IMR-90 (cell line): ENCODE results near the gene RIMBP2. TPM values are rescaled to one million over a fixed set of nuclear protein-coding genes. Genes with fewer than 3 reads are reported as not detected.

ENCODE experiments used
- ATAC-seq: fragments of 200-7000 bp; cut with Tn5 transposase; 2 replicates; pipeline ENCODE4 v1.9.1; 2020; ENCODE audit warnings: low read depth, mild to moderate bottlenecking, moderate library complexity
- BruUV-seq: library from RNA; stranded (reverse); fragments of 400-500 nt; replicated peaks from 2 replicates; lab custom pipeline; 2021; lab: Mats Ljungman, UMichigan
- CTCF ChIA-PET: fragments of 300-600 bp; formaldehyde crosslinking; extraction: SDS; loops from one replicate; lab custom pipeline; 2021; ENCODE audit warnings: antibody characterized with exemption; lab: Yijun Ruan, JAX
- POLR2A ChIA-PET: fragments of 300-600 bp; sonication (Branson Sonifier 250); formaldehyde crosslinking; loops from one replicate; lab custom pipeline; 2022; ENCODE audit warnings: antibody characterized with exemption; ENCODE audit not compliant: unreplicated experiment; lab: Charles Lee
- DNase-seq: peaks from one replicate; pipeline ENCODE4 v3.0.0; 2013
- H2AFZ ChIP-seq: replicated peaks from 2 replicates; pipeline ENCODE3; 2013; ENCODE audit warnings: low read length, mild to moderate bottlenecking; ENCODE audit not compliant: poor library complexity
- H2AK5ac ChIP-seq: 2 replicates; pipeline ENCODE4 v1.6.1; 2013; ENCODE audit warnings: low read depth, low read length, inconsistent platforms
- H2AK9ac ChIP-seq: replicated peaks from 2 replicates; pipeline ENCODE3; 2013; ENCODE audit warnings: mild to moderate bottlenecking, low read depth, low read length, moderate library complexity; ENCODE audit not compliant: poor library complexity
- H2BK120ac ChIP-seq: 2 replicates; pipeline ENCODE4 v1.6.1; 2013; ENCODE audit warnings: low read depth, low read length, inconsistent platforms
- H2BK15ac ChIP-seq: 3 replicates; pipeline ENCODE4 v1.6.1; 2013; ENCODE audit warnings: low read depth, low read length, inconsistent platforms
- H2BK20ac ChIP-seq: 2 replicates; pipeline ENCODE4 v1.6.1; 2013; ENCODE audit warnings: low read depth, mild to moderate bottlenecking, inconsistent platforms, low read length, moderate library complexity
- H2BK5ac ChIP-seq: 2 replicates; pipeline ENCODE4 v1.6.1; 2013; ENCODE audit warnings: mild to moderate bottlenecking, low read depth, low read length, inconsistent platforms; ENCODE audit not compliant: poor library complexity, severe bottlenecking
- H3K14ac ChIP-seq: replicated peaks from 2 replicates; pipeline ENCODE4 v1.6.1; 2013; ENCODE audit warnings: low read depth, low read length, inconsistent platforms
- H3K18ac ChIP-seq: 2 replicates; pipeline ENCODE4 v1.6.1; 2013; ENCODE audit warnings: low read depth, low read length, control low read depth
- H3K23ac ChIP-seq: 2 replicates; pipeline ENCODE4 v1.6.1; 2013; ENCODE audit warnings: low read depth, low read length, inconsistent platforms
- H3K27ac ChIP-seq: 2 replicates; pipeline ENCODE4 v1.5.1; 2013; ENCODE audit warnings: mild to moderate bottlenecking, control low read depth, low read length; ENCODE audit not compliant: insufficient read depth
- H3K27me3 ChIP-seq: 2 replicates; pipeline ENCODE4 v1.6.1; 2013; ENCODE audit warnings: low read length; ENCODE audit not compliant: control insufficient read depth, insufficient read depth
- H3K36me3 ChIP-seq: 2 replicates; pipeline ENCODE4 v1.6.1; 2013; ENCODE audit warnings: low read length, mixed read lengths; ENCODE audit not compliant: control insufficient read depth, insufficient read depth
- H3K4ac ChIP-seq: 2 replicates; pipeline ENCODE4 v1.6.1; 2013; ENCODE audit warnings: low read depth, low read length, inconsistent platforms
- H3K4me1 ChIP-seq: 2 replicates; pipeline ENCODE4 v1.6.1; 2013; ENCODE audit warnings: low read length, mixed read lengths; ENCODE audit not compliant: control insufficient read depth, insufficient read depth
- H3K4me2 ChIP-seq: 2 replicates; pipeline ENCODE4 v1.6.1; 2013; ENCODE audit warnings: low read depth, mild to moderate bottlenecking, control low read depth, low read length, moderate library complexity
- H3K4me3 ChIP-seq: 2 replicates; pipeline ENCODE4 v1.5.1; 2013; ENCODE audit warnings: low read depth, mild to moderate bottlenecking, control low read depth, low read length, moderate library complexity; ENCODE audit not compliant: insufficient read depth
- H3K56ac ChIP-seq: 2 replicates; pipeline ENCODE4 v1.6.1; 2013; ENCODE audit warnings: low read length, inconsistent platforms; ENCODE audit not compliant: insufficient read depth; ENCODE audit errors: extremely low read depth
- H3K79me1 ChIP-seq, 2 experiments: 2 replicates each; pipeline ENCODE4 v1.6.1; 2013; ENCODE audit warnings: low read length in 2 of 2, inconsistent platforms in 1 of 2, low read depth in 1 of 2
- H3K9ac ChIP-seq: 2 replicates; pipeline ENCODE4 v1.6.1; 2013; ENCODE audit warnings: low read depth, low read length, control low read depth
- H3K9me1 ChIP-seq: 2 replicates; pipeline ENCODE4 v1.6.1; 2013; ENCODE audit warnings: low read length, inconsistent platforms; ENCODE audit not compliant: insufficient read depth
- H3K9me3 ChIP-seq: 2 replicates; pipeline ENCODE4 v1.6.1; 2013; ENCODE audit warnings: low read length; ENCODE audit not compliant: control insufficient read depth, insufficient read depth
- H4K20me1 ChIP-seq: 2 replicates; pipeline ENCODE4 v1.6.1; 2013; ENCODE audit warnings: low read length, inconsistent platforms; ENCODE audit not compliant: insufficient read depth
- H4K5ac ChIP-seq: 2 replicates; pipeline ENCODE4 v1.6.1; 2013; ENCODE audit warnings: mild to moderate bottlenecking, low read depth, low read length, control low read depth
- H4K8ac ChIP-seq, 2 experiments: 2 replicates each; pipeline ENCODE4 v1.6.1; 2013; ENCODE audit warnings: low read depth in 2 of 2, low read length in 2 of 2, control low read depth in 1 of 2, inconsistent platforms in 1 of 2
- H4K91ac ChIP-seq: 2 replicates; pipeline ENCODE4 v1.6.1; 2013; ENCODE audit warnings: low read depth, low read length, inconsistent platforms; ENCODE audit not compliant: insufficient read depth
- MXI1 ChIP-seq: IDR thresholded peaks from 2 replicates; pipeline ENCODE4 v1.6.1; 2012; ENCODE audit warnings: low read depth, mild to moderate bottlenecking, low read length, moderate library complexity, borderline replicate concordance
- NFE2L2 ChIP-seq: fragments of 150-350 bp; IDR thresholded peaks from 2 replicates; pipeline ENCODE4 v1.6.1; 2016; ENCODE audit warnings: low read depth, mild to moderate bottlenecking, low read length
- SMC3 ChIP-seq: fragments of 150-350 bp; IDR thresholded peaks from 2 replicates; pipeline ENCODE4 v1.6.1; 2016; ENCODE audit warnings: low read depth, mild to moderate bottlenecking, antibody characterized with exemption, low read length, moderate library complexity
- WGBS, 2 experiments: methylation state at CpG; one replicate each; pipeline versions ENCODE4 v1.1.5 to v1.1.7; 2013; ENCODE audit warnings: missing lambda C conversion rate in 2 of 2; ENCODE audit not compliant: insufficient read length in 1 of 2; ENCODE audit errors: extremely low coverage in 2 of 2; 5-methylcytosine and 5-hydroxymethylcytosine counted together
- dilution Hi-C: fragments of 300-500 bp; cut with HindIII; formaldehyde crosslinking; loops from one replicate; pipeline ENCODE4 v1.14.3; 2018; ENCODE audit warnings: low sequenced_read_pairs; ENCODE audit not compliant: unreplicated experiment
- in situ Hi-C: fragments of 300-500 bp; cut with MboI; formaldehyde crosslinking; loops from 3 replicates; pipeline ENCODE4 v1.14.3; 2019; ENCODE audit warnings: low sequenced_read_pairs, inconsistent platforms, mixed read lengths
- intact Hi-C: fragments of 100-400 bp; cut with micrococcal nuclease; formaldehyde crosslinking; loops from 2 replicates; pipeline ENCODE4 v1.10.0; 2022
- polyA plus RNA-seq, 3 experiments: library from polyadenylated mRNA; depleted of rRNA; stranded (reverse); fragments of >200 nt; gene quantifications; 2 replicates each; pipeline ENCODE4 v1.2.3, GENCODE V29; 2012; ENCODE audit warnings: low replicate concordance in 1 of 3
- total RNA-seq: library from RNA; depleted of rRNA; stranded (reverse); fragments of >200 nt; gene quantifications from 2 replicates; pipeline ENCODE4 v1.2.3, GENCODE V29; 2012
- TF ChIP-seq, protein P1 (sequence below): conservative IDR thresholded peaks from 2 replicates; pipeline ENCODE4 v1.5.1; 2012; ENCODE audit warnings: mild to moderate bottlenecking, low read depth, low read length, improper control_type of control experiment

The RIMBP2 gene
- total and polyA plus RNA-seq, 2 of the 4 experiments (the other 2 are of a cell fraction), result not detected

GRCh38 chr12:130613131-130613530, 103.0 kb downstream of the RIMBP2 start:
- Histone ChIP-seq H2BK15ac (no peak overlapping the region), H4K91ac (no peak overlapping the region), H3K4ac (no peak overlapping the region), H3K27ac (no peak overlapping the region), H2AK9ac (no peak overlapping the region), H3K79me1 (no peaks in the 10 kb centered on the region), H3K4me3 (no peak overlapping the region), H2AFZ (no peak overlapping the region), H3K36me3 (no peaks in the 10 kb centered on the region), H2BK20ac (no peak overlapping the region), H3K9me3 (peaks cover 54% of the 10 kb centered on the region), H3K23ac (no peak overlapping the region), H3K9me1 (no peaks in the 10 kb centered on the region), H2AK5ac (no peak overlapping the region), H4K5ac (no peak overlapping the region), H4K20me1 (no peaks in the 10 kb centered on the region), H2BK120ac (no peak overlapping the region), H3K4me2 (no peak overlapping the region), H2BK5ac (no peak overlapping the region), H3K56ac (no peak overlapping the region), H3K14ac (no peak overlapping the region), H3K27me3 (no peaks in the 10 kb centered on the region), H3K4me1 (no peaks in the 10 kb centered on the region), H4K8ac (no peak overlapping the region), H3K18ac (no peak overlapping the region), H3K9ac (no peak overlapping the region)
- ChIA-PET POLR2A (no interaction called here), CTCF (no interaction called here)
- in situ Hi-C loops, result no loop called here
- no TSS peak for BruUV-seq
- 72% methylated on average over 11 of the region's 14 CpGs; no CpG with 5 or more reads in 1 of the 2 experiments for WGBS, 2 experiments
- dilution Hi-C loops, result no loop called here
- DNase-seq, result no peak
- ATAC-seq, result no peak
- TF ChIP-seq NFE2L2 (no peak), MXI1 (no peak), SMC3 (no peak)
- TF ChIP-seq, protein P1, sequence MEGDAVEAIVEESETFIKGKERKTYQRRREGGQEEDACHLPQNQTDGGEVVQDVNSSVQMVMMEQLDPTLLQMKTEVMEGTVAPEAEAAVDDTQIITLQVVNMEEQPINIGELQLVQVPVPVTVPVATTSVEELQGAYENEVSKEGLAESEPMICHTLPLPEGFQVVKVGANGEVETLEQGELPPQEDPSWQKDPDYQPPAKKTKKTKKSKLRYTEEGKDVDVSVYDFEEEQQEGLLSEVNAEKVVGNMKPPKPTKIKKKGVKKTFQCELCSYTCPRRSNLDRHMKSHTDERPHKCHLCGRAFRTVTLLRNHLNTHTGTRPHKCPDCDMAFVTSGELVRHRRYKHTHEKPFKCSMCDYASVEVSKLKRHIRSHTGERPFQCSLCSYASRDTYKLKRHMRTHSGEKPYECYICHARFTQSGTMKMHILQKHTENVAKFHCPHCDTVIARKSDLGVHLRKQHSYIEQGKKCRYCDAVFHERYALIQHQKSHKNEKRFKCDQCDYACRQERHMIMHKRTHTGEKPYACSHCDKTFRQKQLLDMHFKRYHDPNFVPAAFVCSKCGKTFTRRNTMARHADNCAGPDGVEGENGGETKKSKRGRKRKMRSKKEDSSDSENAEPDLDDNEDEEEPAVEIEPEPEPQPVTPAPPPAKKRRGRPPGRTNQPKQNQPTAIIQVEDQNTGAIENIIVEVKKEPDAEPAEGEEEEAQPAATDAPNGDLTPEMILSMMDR, result no peak
- intact Hi-C loops, result no loop called here
